Liver (tissue), 3 donors: ENCODE results near the gene STAT1.

Experiments used
- EGR1 ChIP-seq, 2 donors: IDR thresholded peaks; 2 replicates each; pipeline ENCODE4 v1.6.1; 2016 to 2018; ENCODE audit warnings: antibody characterized with exemption in 2 of 2, low read depth in 2 of 2
- GABPA ChIP-seq, 2 donors: IDR thresholded peaks in 1 of 2; conservative IDR thresholded peaks in 1 of 2; 2 replicates each; pipeline ENCODE4 v1.6.1; 2016; ENCODE audit warnings: antibody characterized with exemption in 2 of 2, mild to moderate bottlenecking in 1 of 2, moderate library complexity in 1 of 2
- JUND ChIP-seq, 2 donors: IDR thresholded peaks; 2 replicates each; pipeline ENCODE4 v1.6.1; 2016; ENCODE audit warnings: antibody characterized with exemption in 2 of 2
- RAD21 ChIP-seq, 2 donors: IDR thresholded peaks; 2 replicates each; pipeline ENCODE4 v1.6.1; 2016; ENCODE audit warnings: antibody characterized with exemption in 2 of 2, mild to moderate bottlenecking in 2 of 2
- TAF1 ChIP-seq: conservative IDR thresholded peaks from 2 replicates; pipeline ENCODE4 v1.6.1; 2016; ENCODE audit warnings: antibody characterized with exemption, mild to moderate bottlenecking
- YY1 ChIP-seq: IDR thresholded peaks from 2 replicates; pipeline ENCODE4 v1.6.1; 2016; ENCODE audit warnings: antibody characterized with exemption, mild to moderate bottlenecking
- TF ChIP-seq, protein P1 (sequence below): fragments of 150-350 bp; IDR thresholded peaks from 2 replicates; pipeline ENCODE4 v1.5.1; 2017; ENCODE audit warnings: improper control_type of control experiment, low read depth, low read length; ENCODE audit not compliant: missing input control
- TF ChIP-seq, protein P2 (sequence below): IDR thresholded peaks from 2 replicates; pipeline ENCODE4 v1.6.1; 2016; ENCODE audit warnings: antibody characterized with exemption, mild to moderate bottlenecking
- TF ChIP-seq, protein P3 (sequence below): IDR thresholded peaks from 2 replicates; pipeline ENCODE4 v1.6.1; 2016; ENCODE audit warnings: antibody characterized with exemption
- donor health status: healthy.
- donor health status: healthy.

DNA sequence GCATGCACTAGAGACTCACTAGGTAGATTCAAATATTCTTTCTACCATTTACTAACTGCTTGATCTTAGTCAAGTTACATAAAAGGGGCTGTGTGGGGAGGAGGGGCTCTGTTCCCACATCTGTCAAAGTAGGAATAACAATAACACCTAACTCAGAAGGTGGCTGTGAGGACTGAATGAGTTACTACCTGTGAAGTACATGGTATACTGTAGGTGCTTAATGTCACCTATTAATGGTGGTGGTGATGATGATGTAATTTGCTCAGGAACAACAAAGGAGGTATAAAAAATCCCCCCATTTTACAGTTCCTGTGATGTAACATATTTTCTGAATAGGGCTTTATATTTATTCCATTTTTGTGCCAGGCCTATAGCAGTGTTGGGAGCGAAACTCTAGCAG, 40.7 kb downstream of the STAT1 start:
- no peak for TF ChIP-seq JUND (IDR thresholded peaks at IDR 0.05)
- TF ChIP-seq, protein P1, sequence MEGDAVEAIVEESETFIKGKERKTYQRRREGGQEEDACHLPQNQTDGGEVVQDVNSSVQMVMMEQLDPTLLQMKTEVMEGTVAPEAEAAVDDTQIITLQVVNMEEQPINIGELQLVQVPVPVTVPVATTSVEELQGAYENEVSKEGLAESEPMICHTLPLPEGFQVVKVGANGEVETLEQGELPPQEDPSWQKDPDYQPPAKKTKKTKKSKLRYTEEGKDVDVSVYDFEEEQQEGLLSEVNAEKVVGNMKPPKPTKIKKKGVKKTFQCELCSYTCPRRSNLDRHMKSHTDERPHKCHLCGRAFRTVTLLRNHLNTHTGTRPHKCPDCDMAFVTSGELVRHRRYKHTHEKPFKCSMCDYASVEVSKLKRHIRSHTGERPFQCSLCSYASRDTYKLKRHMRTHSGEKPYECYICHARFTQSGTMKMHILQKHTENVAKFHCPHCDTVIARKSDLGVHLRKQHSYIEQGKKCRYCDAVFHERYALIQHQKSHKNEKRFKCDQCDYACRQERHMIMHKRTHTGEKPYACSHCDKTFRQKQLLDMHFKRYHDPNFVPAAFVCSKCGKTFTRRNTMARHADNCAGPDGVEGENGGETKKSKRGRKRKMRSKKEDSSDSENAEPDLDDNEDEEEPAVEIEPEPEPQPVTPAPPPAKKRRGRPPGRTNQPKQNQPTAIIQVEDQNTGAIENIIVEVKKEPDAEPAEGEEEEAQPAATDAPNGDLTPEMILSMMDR = no peak
- TF ChIP-seq YY1 = no peak
- TF ChIP-seq EGR1 (IDR thresholded peaks at IDR 0.05; ENCODE audit: low read depth in 2 of 2) = no peak
- no peak for TF ChIP-seq TAF1
- TF ChIP-seq, protein P2, sequence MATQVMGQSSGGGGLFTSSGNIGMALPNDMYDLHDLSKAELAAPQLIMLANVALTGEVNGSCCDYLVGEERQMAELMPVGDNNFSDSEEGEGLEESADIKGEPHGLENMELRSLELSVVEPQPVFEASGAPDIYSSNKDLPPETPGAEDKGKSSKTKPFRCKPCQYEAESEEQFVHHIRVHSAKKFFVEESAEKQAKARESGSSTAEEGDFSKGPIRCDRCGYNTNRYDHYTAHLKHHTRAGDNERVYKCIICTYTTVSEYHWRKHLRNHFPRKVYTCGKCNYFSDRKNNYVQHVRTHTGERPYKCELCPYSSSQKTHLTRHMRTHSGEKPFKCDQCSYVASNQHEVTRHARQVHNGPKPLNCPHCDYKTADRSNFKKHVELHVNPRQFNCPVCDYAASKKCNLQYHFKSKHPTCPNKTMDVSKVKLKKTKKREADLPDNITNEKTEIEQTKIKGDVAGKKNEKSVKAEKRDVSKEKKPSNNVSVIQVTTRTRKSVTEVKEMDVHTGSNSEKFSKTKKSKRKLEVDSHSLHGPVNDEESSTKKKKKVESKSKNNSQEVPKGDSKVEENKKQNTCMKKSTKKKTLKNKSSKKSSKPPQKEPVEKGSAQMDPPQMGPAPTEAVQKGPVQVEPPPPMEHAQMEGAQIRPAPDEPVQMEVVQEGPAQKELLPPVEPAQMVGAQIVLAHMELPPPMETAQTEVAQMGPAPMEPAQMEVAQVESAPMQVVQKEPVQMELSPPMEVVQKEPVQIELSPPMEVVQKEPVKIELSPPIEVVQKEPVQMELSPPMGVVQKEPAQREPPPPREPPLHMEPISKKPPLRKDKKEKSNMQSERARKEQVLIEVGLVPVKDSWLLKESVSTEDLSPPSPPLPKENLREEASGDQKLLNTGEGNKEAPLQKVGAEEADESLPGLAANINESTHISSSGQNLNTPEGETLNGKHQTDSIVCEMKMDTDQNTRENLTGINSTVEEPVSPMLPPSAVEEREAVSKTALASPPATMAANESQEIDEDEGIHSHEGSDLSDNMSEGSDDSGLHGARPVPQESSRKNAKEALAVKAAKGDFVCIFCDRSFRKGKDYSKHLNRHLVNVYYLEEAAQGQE = no peak
- TF ChIP-seq GABPA (IDR thresholded peaks at IDR 0.05 in 1 of 2, conservative IDR thresholded peaks at IDR 0.05 in 1 of 2) = no peak
- TF ChIP-seq RAD21 (IDR thresholded peaks at IDR 0.05) = no peak
- TF ChIP-seq, protein P3, sequence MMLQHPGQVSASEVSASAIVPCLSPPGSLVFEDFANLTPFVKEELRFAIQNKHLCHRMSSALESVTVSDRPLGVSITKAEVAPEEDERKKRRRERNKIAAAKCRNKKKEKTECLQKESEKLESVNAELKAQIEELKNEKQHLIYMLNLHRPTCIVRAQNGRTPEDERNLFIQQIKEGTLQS = no peak
